H9 (cell line): ENCODE data around the gene LRRC8E. TPM values are rescaled to one million over a fixed set of nuclear protein-coding genes. Genes with fewer than 3 reads are reported as not detected.

Experiments
- DNase-seq: peaks from one replicate; pipeline ENCODE4 v3.0.0-alpha.2; 2017
- H2AFZ ChIP-seq: one replicate; pipeline ENCODE4 v1.6.1; 2013; ENCODE audit warnings: mild to moderate bottlenecking, low read length, control low read depth, moderate library complexity
- H2AK5ac ChIP-seq: 2 replicates; pipeline ENCODE4 v1.6.1; 2013; ENCODE audit warnings: low read length, control low read depth, mixed read lengths; ENCODE audit not compliant: insufficient read length
- H2BK120ac ChIP-seq: one replicate; pipeline ENCODE4 v1.6.1; 2013; ENCODE audit warnings: low read depth, mild to moderate bottlenecking, low read length, control low read depth, inconsistent platforms; ENCODE audit not compliant: poor library complexity, severe bottlenecking
- H2BK12ac ChIP-seq: 2 replicates; pipeline ENCODE4 v1.6.1; 2013; ENCODE audit warnings: low read length, control low read depth, mixed read lengths, low read depth; ENCODE audit not compliant: insufficient read length
- H2BK15ac ChIP-seq: 2 replicates; pipeline ENCODE4 v1.6.1; 2013; ENCODE audit warnings: low read depth, low read length, control low read depth
- H2BK20ac ChIP-seq: one replicate; pipeline ENCODE4 v1.6.1; 2013; ENCODE audit warnings: low read depth, mild to moderate bottlenecking, low read length, control low read depth, inconsistent platforms; ENCODE audit not compliant: poor library complexity, severe bottlenecking
- H2BK5ac ChIP-seq: 2 replicates; pipeline ENCODE4 v1.6.1; 2013; ENCODE audit warnings: low read length, control low read depth, mixed read lengths; ENCODE audit not compliant: insufficient read length
- H3K14ac ChIP-seq: 2 replicates; pipeline ENCODE4 v1.6.1; 2013; ENCODE audit warnings: low read length, control low read depth; ENCODE audit not compliant: insufficient read depth
- H3K18ac ChIP-seq: 2 replicates; pipeline ENCODE4 v1.6.1; 2013; ENCODE audit warnings: low read depth, mild to moderate bottlenecking, mixed read lengths, low read length, control low read depth; ENCODE audit not compliant: insufficient read length
- H3K23ac ChIP-seq: 2 replicates; pipeline ENCODE4 v1.6.1; 2013; ENCODE audit warnings: low read length, control low read depth, mixed read lengths, low read depth; ENCODE audit not compliant: insufficient read length
- H3K23me2 ChIP-seq: 2 replicates; pipeline ENCODE4 v1.6.1; 2013; ENCODE audit warnings: low read depth, mild to moderate bottlenecking, mixed read lengths, low read length, control low read depth; ENCODE audit not compliant: insufficient read length, poor library complexity, severe bottlenecking
- H3K27ac ChIP-seq: 2 replicates; pipeline ENCODE4 v1.5.1; 2013; ENCODE audit warnings: low read length, control low read depth, mixed read lengths, low read depth; ENCODE audit not compliant: insufficient read length
- H3K27me3 ChIP-seq: 2 replicates; pipeline ENCODE4 v1.6.1; 2013; ENCODE audit warnings: low read length, control low read depth, inconsistent platforms; ENCODE audit not compliant: insufficient read depth
- H3K4ac ChIP-seq: 2 replicates; pipeline ENCODE4 v1.6.1; 2013; ENCODE audit warnings: low read depth, mild to moderate bottlenecking, control low read depth, inconsistent platforms, low read length, moderate library complexity
- H3K4me1 ChIP-seq: 2 replicates; pipeline ENCODE4 v1.6.1; 2013; ENCODE audit warnings: low read length, control low read depth, inconsistent platforms; ENCODE audit not compliant: insufficient read depth
- H3K4me2 ChIP-seq: 2 replicates; pipeline ENCODE4 v1.6.1; 2013; ENCODE audit warnings: low read length, control low read depth, mixed read lengths; ENCODE audit not compliant: insufficient read length, insufficient read depth
- H3K56ac ChIP-seq: 2 replicates; pipeline ENCODE4 v1.6.1; 2013; ENCODE audit warnings: low read depth, mild to moderate bottlenecking, mixed read lengths, low read length, control low read depth; ENCODE audit not compliant: insufficient read length
- H3K79me1 ChIP-seq: 2 replicates; pipeline ENCODE4 v1.6.1; 2013; ENCODE audit warnings: low read depth, mild to moderate bottlenecking, moderate library complexity, low read length, control low read depth, inconsistent platforms; ENCODE audit not compliant: insufficient read depth, poor library complexity, severe bottlenecking
- H3K79me2 ChIP-seq: 2 replicates; pipeline ENCODE4 v1.6.1; 2013; ENCODE audit warnings: low read length, control low read depth, inconsistent platforms; ENCODE audit not compliant: insufficient read depth
- H3K9ac ChIP-seq: 2 replicates; pipeline ENCODE4 v1.6.1; 2013; ENCODE audit warnings: low read length, control low read depth, mixed read lengths; ENCODE audit not compliant: insufficient read length; ENCODE audit errors: extremely low read depth
- H3K9me3 ChIP-seq: one replicate; pipeline ENCODE4 v1.6.1; 2013; ENCODE audit warnings: low read depth, low read length, inconsistent platforms; ENCODE audit not compliant: control insufficient read depth
- H3T11ph ChIP-seq: one replicate; pipeline ENCODE4 v1.6.1; 2013; ENCODE audit warnings: mild to moderate bottlenecking, low read length, control low read depth, inconsistent platforms
- H4K20me1 ChIP-seq: one replicate; pipeline ENCODE4 v1.6.1; 2013; ENCODE audit not compliant: control insufficient read depth, insufficient read length, insufficient read depth
- H4K5ac ChIP-seq: 2 replicates; pipeline ENCODE4 v1.6.1; 2013; ENCODE audit warnings: low read depth, mild to moderate bottlenecking, mixed read lengths, low read length, control low read depth; ENCODE audit not compliant: insufficient read length
- H4K8ac ChIP-seq: replicated peaks from 2 replicates; pipeline ENCODE4 v1.6.1; 2013; ENCODE audit warnings: low read length, control low read depth, mixed read lengths, low read depth; ENCODE audit not compliant: insufficient read length
- H4K91ac ChIP-seq: 2 replicates; pipeline ENCODE4 v1.6.1; 2013; ENCODE audit warnings: low read depth, mild to moderate bottlenecking, moderate library complexity, mixed read lengths, low read length, control low read depth; ENCODE audit not compliant: insufficient read length
- H3K27ac Mint-ChIP-seq, 3 experiments: 2 replicates in 2 of 3; 3 replicates in 1 of 3; pipeline ENCODE4 v1.8.0; 2020 to 2021; ENCODE audit warnings: mixed read lengths in 3 of 3, mild to moderate bottlenecking in 1 of 3, moderate library complexity in 1 of 3
- H3K27me3 Mint-ChIP-seq: 2 replicates; pipeline ENCODE4 v1.8.0; 2021; ENCODE audit warnings: low read depth, mild to moderate bottlenecking, moderate library complexity, mixed read lengths
- H3K36me3 Mint-ChIP-seq, 3 experiments: 2 replicates in 2 of 3; 3 replicates in 1 of 3; pipeline ENCODE4 v1.8.0; 2020 to 2021; ENCODE audit warnings: low read depth in 3 of 3, mixed read lengths in 3 of 3; ENCODE audit not compliant: insufficient read depth in 1 of 3
- H3K4me1 Mint-ChIP-seq, 2 experiments: 2 replicates each; pipeline ENCODE4 v1.8.0; 2020; ENCODE audit warnings: mixed read lengths in 2 of 2
- H3K4me3 Mint-ChIP-seq, 2 experiments: 2 replicates in 1 of 2; 3 replicates in 1 of 2; pipeline ENCODE4 v1.8.0; 2020 to 2021; ENCODE audit warnings: mild to moderate bottlenecking in 2 of 2, mixed read lengths in 2 of 2, moderate library complexity in 1 of 2
- H3K9me3 Mint-ChIP-seq, 2 experiments: 2 replicates in 1 of 2; 3 replicates in 1 of 2; pipeline ENCODE4 v1.8.0; 2020; ENCODE audit warnings: mild to moderate bottlenecking in 2 of 2, mixed read lengths in 2 of 2, moderate library complexity in 1 of 2
- CTCF ChIP-seq: fragments of 200-600 bp; sonication (generic); conservative IDR thresholded peaks from 3 replicates; pipeline ENCODE4 v1.8.0; 2021; ENCODE audit warnings: antibody characterized with exemption, mild to moderate bottlenecking
- whole genome bisulfite sequencing: extraction: QIAGEN DNeasy Blood & Tissue Kit; methylation state at CpG from one replicate; pipeline ENCODE4 v1.1.7; 2013; ENCODE audit warnings: missing lambda C conversion rate, low lambda C conversion rate, mixed read lengths; ENCODE audit not compliant: insufficient read length; ENCODE audit errors: extremely low coverage; 5-methylcytosine and 5-hydroxymethylcytosine counted together
- total RNA-seq: library from RNA; stranded (reverse); gene quantifications from 2 replicates; pipeline ENCODE4 v1.2.1, GENCODE V29; 2021

The LRRC8E gene
- total RNA-seq, 1 experiment from 2014 or later = 4.8 TPM

GRCh38 chr19:7901337-7901736 lies 13.0 kb downstream of the LRRC8E start:
- H2BK120ac ChIP-seq = no peak overlapping the region
- Mint-ChIP-seq H3K4me1 (peaks cover 15 to 24% of the 10 kb centered on the region in 2 experiments), H3K27me3 (peaks cover 3% of the 10 kb centered on the region; the same call in 1 of the 2 replicates), H3K36me3 (peaks cover 13 to 29% (median 20%) of the 10 kb centered on the region in 3 experiments), H3K4me3 (no peak overlapping the region), H3K9me3 (no peaks in the 10 kb centered on the region; a peak in 3 of 5 replicates), H3K27ac (no peak overlapping the region)
- no peak overlapping the region for H2BK15ac ChIP-seq
- H3K27me3 ChIP-seq = no peaks in the 10 kb centered on the region
- H2BK20ac ChIP-seq = no peak overlapping the region
- no peaks in the 10 kb centered on the region for H3K9me3 ChIP-seq
- DNase-seq = no peak
- 0 out of 2 replicates have a peak, but pooled peaks cover 4% of the 10 kb centered on the region for H3K4me1 ChIP-seq
- H4K91ac ChIP-seq = no peak overlapping the region
- H3K56ac ChIP-seq = no peak overlapping the region
- no peak overlapping the region for H2BK5ac ChIP-seq
- H3K14ac ChIP-seq = no peak overlapping the region
- H2AFZ ChIP-seq = no peak overlapping the region
- no peak overlapping the region for H3K18ac ChIP-seq
- no peak for TF ChIP-seq CTCF
- H3K9ac ChIP-seq = no peak overlapping the region
- no peak overlapping the region for H4K8ac ChIP-seq
- no CpG with 5 or more reads among the region's 7 CpGs for WGBS
- no peak overlapping the region for H3K23ac ChIP-seq
- H3K79me1 ChIP-seq = no peaks in the 10 kb centered on the region
- H3K79me2 ChIP-seq = peaks cover 6% of the 10 kb centered on the region; the same call in 1 of the 2 replicates
- no peak overlapping the region for H3K27ac ChIP-seq
- no peak overlapping the region for H3K4me2 ChIP-seq
- no peak overlapping the region for H3T11ph ChIP-seq
- H4K20me1 ChIP-seq = no peaks in the 10 kb centered on the region
- H3K4ac ChIP-seq = no peak overlapping the region
- H4K5ac ChIP-seq = no peak overlapping the region
- H2BK12ac ChIP-seq = no peak overlapping the region
- peaks cover 16% of the 10 kb centered on the region for H3K23me2 ChIP-seq
- H2AK5ac ChIP-seq = no peak overlapping the region
